ENCODE data around the gene ADAM23.

Gene ADAM23

DNA sequence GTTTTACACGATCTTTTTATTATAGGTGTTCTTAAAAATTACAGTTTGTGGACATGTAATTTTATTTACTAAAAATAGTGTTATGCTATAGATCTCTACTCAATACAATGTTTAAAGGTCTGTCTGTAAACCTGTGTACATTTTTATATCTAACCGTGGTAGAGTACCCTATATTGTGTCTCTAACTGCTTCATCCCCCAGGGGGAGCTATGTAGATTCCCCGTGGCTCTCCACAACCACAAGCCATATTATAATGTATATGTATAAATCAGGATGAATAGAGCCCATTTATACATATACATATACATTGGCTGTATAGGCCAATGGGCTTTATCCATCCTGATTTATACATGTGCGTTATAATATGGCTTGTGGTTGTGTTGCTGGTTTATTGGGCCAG, 59.4 kb downstream of the ADAM23 start:
- DNase-seq (ENCODE audit: low read depth in 3 of 3) = no peak

DNA sequence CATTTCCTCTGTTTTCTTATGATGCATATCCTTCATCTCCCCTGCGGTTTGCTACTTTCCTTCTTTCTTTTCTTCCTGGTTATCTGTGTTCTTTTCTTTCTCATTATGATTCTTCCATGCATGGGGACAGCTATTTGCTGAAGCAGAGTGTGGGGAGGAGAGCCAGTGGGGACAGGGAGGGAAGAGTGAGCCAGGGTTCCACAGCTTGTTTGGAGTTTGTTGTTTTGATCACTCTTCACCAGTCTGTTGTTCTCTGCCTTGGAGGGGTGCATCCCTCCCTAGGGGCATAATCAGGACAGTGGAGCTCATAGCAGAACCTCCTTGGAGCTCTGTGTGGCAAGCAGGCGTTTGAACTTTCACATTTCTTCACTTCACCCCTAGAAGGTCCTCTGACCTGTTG, 68.0 kb downstream of the ADAM23 start:
- no peak for DNase-seq (ENCODE audit: low read depth in 3 of 3)

DNA sequence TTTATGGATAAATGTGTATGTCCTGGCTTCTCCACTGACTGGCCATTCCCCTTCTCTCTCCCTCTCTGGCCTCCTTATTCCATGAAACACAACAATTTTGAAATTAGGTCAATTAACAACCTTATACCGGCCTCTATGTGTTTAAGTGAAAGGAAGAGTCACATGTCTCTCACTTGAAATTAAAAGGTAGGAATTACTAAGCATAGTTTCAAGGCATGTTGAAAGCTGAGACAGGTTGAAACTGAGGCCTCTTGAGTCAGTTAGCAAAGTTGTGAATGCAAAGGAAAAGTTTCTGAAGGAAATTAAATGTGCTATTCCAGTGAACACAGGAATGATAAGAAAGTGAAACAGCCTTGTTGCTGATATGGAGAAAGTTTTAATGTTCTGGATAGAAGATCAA, 69.7 kb downstream of the ADAM23 start:
- DNase-seq (ENCODE audit: low read depth in 3 of 3) = no peak

- no peak for DNase-seq (ENCODE audit: low read depth in 3 of 3)
Observed at GRCh38 chr2:206515580-206515979, 72.2 kb downstream of the ADAM23 start.

GRCh38 chr2:206518997-206519396, 75.7 kb downstream of the ADAM23 start:
- no peak for DNase-seq (ENCODE audit: low read depth in 3 of 3)

DNA sequence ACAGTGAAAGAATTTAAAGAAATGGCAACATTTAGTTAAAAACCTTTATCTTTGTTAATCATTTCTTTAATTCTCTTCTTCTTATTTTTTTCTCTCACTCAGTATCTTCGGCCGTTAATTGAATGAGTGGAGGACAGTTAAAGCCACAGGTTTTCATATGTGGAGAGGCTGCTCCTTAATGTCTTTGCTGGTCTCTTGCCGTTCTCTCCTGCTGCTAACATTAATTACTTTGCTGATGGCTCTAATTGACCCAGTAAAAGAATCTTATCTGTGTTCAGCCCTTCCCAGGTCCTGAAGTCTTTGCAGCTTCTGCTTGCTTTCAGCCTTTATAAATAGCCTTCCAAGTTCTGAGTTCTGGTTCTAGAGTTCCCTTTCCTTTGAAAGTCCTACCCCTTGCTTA, 77.1 kb downstream of the ADAM23 start:
- no peak for DNase-seq (ENCODE audit: low read depth in 3 of 3)

GRCh38 chr2:206521115-206521514, 77.8 kb downstream of the ADAM23 start:
- no peak for DNase-seq (ENCODE audit: low read depth in 3 of 3)

- no peak for DNase-seq (ENCODE audit: low read depth in 3 of 3)
Observed at GRCh38 chr2:206521612-206522011, 78.3 kb downstream of the ADAM23 start.

DNA sequence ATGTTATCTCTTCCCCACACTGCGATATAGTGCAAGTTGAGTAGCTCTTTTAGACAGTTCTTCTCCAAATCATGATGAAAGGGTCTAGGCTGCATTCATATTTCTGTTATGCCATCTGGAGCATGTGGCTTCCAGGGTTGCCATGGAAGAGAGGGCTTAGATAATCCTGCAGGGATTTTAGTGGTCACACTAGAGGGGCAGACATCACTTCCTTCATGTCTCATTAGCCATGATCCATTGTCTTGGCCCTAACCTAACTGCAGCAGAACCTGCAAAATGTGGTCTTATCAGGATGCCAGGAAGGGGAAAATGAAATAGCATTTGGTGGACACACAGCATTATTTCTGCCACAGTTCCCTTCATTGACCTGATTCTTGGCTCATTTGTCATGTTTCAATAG, 83.1 kb downstream of the ADAM23 start:
- no peak for DNase-seq (ENCODE audit: low read depth in 3 of 3)

GRCh38 chr2:206527153-206527552, 83.8 kb downstream of the ADAM23 start:
- DNase-seq (ENCODE audit: low read depth in 3 of 3) = no peak

- no peak for DNase-seq (ENCODE audit: low read depth in 3 of 3)
Observed at GRCh38 chr2:206530727-206531126, 87.4 kb downstream of the ADAM23 start.

- no peak for DNase-seq (ENCODE audit: low read depth in 3 of 3)
Observed at GRCh38 chr2:206531996-206532543, 88.7 kb downstream of the ADAM23 start.

GRCh38 chr2:206533977-206534376, 90.6 kb downstream of the ADAM23 start:
- no peak for DNase-seq (ENCODE audit: low read depth in 3 of 3)

GRCh38 chr2:206535260-206535986, 92.1 kb downstream of the ADAM23 start:
- no peak for DNase-seq (ENCODE audit: low read depth in 3 of 3)

GRCh38 chr2:206540757-206541156, 97.4 kb downstream of the ADAM23 start:
- DNase-seq (ENCODE audit: low read depth in 3 of 3) = no peak

DNA sequence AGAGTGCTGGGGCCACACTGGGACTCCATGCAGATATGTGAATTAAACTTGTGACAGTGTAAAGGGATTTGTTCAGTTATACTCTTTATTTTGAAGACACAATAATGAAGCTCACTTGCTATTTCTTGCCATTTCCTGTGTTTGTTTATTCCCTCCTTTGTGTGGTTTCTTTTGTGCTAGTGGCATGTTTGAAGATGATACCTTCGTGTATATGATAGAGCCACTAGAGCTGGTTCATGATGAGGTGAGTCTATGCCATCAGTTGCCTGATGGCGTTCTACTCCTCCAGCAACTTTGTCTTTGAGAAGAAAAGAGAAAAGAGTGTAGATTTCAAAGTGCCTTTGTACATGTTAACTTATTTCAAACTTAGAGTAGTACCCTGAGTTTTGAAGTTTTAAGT, 99.7 kb downstream of the ADAM23 start:
- no peak for DNase-seq (ENCODE audit: low read depth in 3 of 3)

- no peak for DNase-seq (ENCODE audit: low read depth in 3 of 3)
Observed at GRCh38 chr2:206548383-206548782, 105.1 kb downstream of the ADAM23 start.

DNA sequence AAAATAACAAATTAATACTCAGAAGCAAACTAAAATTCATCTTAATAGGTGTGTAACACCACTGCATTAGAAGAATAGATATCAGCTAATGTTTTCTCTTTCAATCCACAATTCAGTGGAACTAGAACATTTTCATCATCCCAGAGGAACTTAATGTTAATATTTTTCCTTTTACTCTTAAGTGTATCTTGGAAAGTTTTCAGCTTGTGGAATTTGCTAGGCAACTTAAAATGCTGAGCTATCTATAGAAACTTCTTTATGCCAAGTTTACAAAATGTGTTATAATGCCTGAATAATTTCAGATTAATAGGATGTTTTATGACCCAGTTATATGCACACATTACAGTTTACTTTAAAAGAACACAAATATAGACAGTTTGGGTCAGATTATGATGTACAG, 112.4 kb downstream of the ADAM23 start:
- no peak for DNase-seq (ENCODE audit: low read depth in 3 of 3)

- no peak for DNase-seq (ENCODE audit: low read depth in 3 of 3)
Observed at GRCh38 chr2:206556357-206556949, 113.1 kb downstream of the ADAM23 start.

DNA sequence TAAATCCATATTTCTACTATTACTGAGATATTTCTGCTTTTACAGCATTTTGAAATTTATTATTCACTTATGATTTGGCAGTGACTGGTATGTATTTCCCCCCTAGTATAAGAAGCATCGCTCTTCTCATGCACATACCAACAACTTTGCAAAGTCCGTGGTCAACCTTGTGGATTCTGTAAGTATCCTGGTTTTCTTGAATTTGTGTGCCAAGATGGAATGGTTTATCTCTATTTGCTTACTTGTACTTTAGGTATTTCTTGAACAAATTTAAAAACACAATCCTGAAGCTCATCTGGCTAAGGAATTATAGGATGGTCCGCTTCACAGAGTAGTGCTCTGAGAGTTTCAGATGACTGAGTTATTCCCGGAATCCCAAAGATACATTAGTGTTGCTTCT, 114.0 kb downstream of the ADAM23 start:
- DNase-seq (ENCODE audit: low read depth in 3 of 3) = no peak

DNA sequence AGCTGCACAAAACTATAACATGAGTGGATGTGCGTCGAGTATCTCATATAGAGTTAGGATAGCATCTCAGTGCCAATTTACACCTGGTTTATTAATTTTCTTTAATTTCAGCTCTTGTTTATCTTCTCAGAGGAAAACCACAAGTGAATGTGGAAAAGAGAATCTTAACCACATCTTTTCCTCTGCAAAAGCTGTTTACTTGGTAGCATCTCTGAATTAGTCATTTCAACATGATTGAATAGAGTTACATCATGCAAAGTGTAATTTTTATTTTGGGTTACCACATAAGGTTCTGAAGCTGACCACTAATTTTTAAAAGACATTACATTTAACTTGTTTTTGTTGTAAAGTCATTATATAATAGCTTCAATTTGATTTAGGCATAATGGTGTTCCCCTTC, 115.2 kb downstream of the ADAM23 start:
- no peak for DNase-seq (ENCODE audit: low read depth in 3 of 3)

- DNase-seq (ENCODE audit: low read depth in 3 of 3) = no peak
Observed at GRCh38 chr2:206561962-206562361, 118.6 kb downstream of the ADAM23 start.

- DNase-seq (ENCODE audit: low read depth in 3 of 3) = no peak
Observed at GRCh38 chr2:206562375-206562774, 119.0 kb downstream of the ADAM23 start.

DNA sequence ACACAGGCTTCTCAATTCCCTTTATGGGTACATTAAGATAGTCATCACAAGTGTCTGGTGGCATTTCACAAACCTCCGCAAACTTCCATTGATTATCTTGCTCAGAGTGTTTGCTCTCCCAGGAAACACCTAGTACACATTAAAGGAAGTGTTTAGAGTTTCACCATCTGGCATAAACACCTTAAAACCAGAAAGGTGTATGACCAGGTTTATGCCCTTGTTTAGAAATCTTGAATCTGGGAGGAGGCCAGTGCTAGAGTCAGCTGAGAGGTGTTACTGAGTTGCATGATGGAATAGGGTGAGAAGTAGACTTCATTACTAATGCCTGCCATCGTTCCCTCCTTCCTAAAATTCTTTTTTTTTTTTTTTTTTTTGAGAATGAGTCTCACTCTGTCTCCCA, 120.0 kb downstream of the ADAM23 start:
- no peak for DNase-seq (ENCODE audit: low read depth in 3 of 3)
